HG03432 (cell line): ENCODE data around the gene SULT2B1.
"Not testable (repeated sequence)": the region's sequence is repeated elsewhere in the genome, so short reads cannot be mapped to it uniquely, and the experiment has no call there.

Experiments used
- ATAC-seq: cut with Tn5 transposase; IDR thresholded peaks from one replicate; pipeline ENCODE4 v1.9.1; 2021; ENCODE audit warnings: mild to moderate bottlenecking, moderate library complexity; ENCODE audit not compliant: unreplicated experiment

Gene SULT2B1

DNA sequence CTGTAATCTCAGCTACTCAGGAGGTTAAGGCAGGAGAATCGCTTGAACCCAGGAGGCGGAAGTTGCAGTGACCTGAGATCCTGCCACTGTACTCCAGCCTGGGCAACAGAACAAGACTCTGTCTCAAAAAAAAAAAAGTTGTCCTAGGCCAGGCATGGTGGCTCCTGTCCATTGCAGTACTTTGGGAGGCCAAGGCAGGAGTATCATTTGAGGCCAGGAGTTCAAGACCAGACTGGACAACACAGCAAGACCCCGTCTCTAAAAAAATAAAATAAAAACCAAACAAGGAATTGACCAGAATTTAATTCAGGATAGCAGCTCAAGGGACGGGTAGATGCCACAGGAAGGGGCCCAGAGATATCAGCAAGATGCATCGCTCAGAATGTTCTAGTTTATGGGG lies 4.9 kb downstream of the SULT2B1 start:
- ATAC-seq: no peak

DNA sequence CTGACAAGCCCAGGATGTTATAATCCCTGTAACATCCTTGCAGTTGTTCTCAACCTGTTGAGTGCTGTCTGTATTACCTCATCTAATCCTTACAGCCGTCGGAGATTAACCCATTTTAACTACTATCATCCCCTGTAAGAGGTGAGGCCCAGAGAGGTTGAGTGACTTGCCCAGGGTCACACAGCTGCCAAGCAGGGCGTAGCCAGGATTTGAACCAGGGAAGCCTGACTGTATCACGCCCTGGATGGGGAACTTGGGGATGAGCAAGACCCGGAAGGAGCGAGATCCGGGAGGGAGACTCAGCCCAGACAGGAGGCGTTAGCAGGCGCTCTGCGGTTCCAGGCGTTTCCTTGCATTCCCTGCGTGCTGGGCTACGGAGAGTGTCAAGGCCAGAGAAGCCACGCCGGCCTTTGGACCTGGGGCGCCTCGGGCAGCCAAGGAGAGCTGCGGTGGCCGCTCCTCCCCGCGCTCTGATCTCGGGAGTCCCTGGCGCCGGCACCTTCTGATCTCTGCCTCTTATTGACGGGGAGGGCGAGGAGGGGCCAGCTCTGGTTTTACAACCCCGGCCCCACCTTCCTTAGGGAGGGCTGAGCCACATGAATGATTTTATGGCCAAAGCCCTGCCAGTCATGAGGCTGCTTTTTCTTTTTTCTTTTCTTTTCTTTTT lies 6.2 kb downstream of the SULT2B1 start:
- ATAC-seq: no peak

DNA sequence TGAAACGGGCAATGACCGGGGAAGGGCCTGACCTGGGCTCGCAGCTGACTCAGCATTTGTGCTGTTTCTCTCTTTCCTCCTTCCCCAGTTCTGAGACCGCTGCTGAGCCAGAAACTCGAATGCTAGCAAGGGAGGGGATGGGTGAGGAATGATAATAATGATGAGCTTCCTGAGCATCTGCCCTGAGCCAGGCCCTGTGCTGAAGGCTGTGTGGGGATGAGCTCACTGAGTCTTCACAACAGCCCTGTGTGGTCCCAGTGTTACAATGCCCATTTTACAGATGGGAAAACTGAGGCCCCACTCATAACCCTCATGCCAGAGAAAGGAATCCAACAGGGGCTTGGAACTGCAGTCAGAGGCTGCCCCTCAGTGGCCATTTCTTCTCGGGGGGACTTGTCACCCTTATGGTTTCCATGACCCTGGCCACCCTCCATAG lies 8.1 kb downstream of the SULT2B1 start:
- ATAC-seq: no peak

DNA sequence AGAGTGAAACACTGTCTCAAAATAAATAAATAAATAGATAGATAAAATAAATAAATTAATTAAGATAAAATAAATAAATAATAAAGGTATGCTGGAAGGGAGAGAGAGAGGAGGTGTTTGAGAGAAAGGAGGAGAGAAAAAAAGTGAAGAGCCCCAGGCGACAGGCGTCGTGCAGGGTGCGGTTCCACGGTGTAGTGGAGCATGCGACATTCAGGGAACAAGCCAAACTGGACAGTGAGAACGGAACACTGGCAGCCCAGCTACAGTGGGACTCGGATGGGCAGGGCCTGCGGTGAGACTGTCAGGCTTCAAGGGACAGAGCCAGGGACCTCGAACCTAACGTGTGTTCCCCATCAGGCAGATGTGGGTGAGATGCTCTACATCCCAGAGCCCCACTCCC lies 9.4 kb downstream of the SULT2B1 start:
- ATAC-seq: no peak

DNA sequence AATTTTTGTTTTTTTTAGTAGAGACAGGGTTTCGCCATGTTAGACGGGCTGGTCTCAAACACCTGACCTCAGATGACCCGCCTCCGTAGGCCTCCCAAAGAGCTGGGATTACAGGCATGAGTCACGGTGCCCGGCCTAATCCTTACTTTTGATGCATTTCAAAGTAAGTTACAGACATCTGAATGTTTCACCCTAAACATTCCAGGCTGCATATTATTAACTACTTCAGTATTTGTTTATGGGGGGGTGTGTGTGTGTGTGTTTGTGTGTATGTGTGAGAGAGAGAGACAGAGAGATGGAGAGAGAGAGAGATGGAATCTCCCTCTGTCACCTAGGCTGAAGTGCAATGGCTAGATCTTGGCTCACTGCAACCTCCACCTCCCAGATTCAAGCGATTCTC lies 13.1 kb downstream of the SULT2B1 start:
- ATAC-seq: no peak

DNA sequence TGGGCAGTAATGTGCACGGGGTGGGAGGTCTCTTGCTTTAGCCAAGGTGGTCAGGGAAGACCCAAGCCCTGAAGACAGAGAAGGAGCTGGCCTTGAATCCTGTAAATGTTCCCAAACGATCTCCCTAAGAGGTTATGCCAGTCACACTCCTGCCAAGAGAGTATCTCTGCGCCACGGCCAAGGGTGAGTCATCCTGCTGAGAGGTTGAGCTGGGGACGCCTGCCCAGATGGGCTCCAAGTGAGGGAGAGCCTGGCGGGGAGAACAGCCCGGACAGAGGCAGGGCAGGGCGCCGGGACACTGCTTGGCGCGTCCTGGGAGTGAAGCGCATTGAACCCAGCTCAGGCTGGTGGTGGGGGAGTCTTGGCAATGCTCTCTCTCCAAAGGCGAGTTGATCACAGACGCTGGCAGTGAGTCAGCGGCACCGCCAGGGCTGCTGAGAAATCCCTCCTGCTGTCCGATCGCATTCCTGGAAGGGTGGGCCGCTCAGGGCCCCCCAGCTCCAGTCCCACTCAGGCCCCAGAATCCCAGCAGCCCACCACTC lies 16.4 kb downstream of the SULT2B1 start:
- no peak for ATAC-seq

DNA sequence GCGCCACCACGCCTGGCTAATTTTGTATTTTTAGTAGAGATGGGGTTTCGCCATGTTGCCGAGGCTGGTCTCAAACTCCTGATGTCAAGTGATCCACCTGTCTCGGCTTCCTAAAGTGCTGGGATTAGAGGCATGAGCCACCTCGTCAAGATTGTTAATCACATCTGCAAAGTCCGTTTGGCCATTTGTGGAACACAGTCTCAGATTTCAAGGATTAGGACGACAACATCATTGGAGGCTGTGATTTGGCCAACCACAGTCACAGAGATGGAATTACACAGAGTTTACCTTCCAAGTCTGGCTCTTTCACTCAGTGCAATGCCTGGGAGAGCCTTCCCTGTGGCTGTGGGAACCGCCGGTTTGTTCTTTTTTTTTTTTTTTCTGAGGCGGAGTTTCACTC lies 17.8 kb downstream of the SULT2B1 start:
- no peak for ATAC-seq

GRCh38 chr19:48571378-48572162 lies 19.6 kb downstream of the SULT2B1 start:
- no peak for ATAC-seq

GRCh38 chr19:48573163-48573505 lies 21.2 kb downstream of the SULT2B1 start:
- no peak for ATAC-seq

DNA sequence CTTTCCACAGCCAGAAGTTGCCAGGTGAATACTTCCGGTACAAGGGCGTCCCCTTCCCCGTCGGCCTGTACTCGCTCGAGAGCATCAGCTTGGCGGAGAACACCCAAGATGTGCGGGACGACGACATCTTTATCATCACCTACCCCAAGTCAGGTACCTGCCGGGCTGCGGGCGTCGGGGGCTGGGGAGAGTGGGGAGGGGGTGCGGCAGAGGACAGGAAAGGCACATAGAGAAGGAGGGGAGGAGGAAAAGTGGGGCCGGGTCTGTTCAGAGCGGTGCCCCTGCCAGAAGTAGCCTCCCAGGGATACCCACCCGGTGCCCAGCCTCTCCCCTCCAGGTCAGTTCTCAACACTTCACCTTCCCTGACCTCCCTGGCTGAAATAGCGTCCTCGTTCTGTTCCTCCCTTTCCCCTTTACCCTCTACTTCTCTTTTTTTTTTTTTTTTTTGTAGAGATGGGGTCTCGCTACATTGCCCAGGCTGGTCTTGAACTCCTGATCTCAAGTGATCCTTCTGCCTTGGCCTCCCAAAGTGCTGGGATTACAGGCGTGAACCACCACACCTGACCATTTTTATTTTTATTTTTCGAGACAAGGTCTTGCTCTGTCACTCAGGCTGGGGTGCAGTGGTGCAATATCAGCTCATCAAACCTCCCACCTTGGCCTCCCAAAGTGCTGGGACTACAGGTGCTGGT lies 24.1 kb downstream of the SULT2B1 start:
- ATAC-seq: no peak

DNA sequence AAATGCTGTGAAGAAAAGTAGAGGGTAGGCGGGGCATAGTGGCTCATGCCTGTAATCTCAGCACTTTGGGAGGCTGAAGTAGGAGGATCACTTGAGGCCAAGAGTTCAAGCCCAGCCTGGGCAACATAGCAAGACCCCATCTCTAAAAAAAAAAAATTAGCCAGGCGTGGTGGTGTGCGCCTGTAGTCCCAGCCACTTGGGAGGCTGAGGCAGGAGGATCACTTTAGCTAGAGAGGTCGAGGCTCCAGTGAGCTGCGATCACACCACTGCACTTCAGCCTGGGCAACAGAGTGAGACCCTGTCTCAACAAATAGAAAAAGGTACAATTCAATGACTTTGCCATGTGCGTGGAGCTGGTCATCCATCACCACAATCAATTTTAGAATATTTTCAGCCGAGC lies 25.9 kb downstream of the SULT2B1 start:
- not testable (repeated sequence) for ATAC-seq

DNA sequence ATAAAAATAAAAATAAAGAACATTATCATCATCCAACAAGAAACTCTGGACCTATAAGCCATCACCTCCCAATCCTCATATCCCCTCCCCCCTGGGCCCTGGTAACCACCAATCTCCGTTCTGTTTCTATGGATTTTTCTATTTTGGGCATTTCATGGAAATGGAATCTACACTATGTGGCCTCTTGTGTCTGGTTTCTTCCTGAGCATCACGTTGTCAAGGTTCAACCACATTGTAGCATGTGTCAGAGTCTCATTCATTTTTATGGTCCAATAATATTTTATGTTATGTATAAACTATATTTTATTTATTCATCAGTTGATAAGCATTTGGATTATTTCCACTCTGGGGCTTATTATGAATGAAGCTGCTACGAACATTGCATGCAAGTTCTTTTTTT lies 26.9 kb downstream of the SULT2B1 start:
- no peak for ATAC-seq

- ATAC-seq: no peak
Measured at GRCh38 chr19:48582168-48582567, 30.2 kb downstream of the SULT2B1 start.

DNA sequence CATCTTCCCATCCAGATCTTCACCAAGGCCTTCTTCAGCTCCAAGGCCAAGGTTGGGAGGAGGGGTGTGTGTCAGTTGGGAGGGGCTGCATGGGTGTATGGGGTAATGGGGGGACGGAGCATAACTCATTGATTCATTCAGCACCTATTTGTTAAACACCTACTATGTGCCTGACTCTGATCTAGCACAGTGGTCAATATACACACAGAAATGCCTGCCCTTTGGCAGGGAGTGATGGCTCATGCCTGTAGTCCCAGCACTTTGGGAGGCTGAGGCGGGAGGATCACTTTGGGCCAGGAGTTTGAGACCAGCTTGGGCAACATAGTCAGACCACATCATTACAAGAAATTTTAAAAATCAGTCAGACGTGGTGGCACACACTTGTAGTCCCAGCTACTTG lies 35.4 kb downstream of the SULT2B1 start:
- no peak for ATAC-seq

- ATAC-seq: no peak
Measured at GRCh38 chr19:48588670-48589401, 36.9 kb downstream of the SULT2B1 start.

- no peak for ATAC-seq
Measured at GRCh38 chr19:48591021-48591420, 39.0 kb downstream of the SULT2B1 start.

- no peak for ATAC-seq
Measured at GRCh38 chr19:48595171-48595570, 43.2 kb downstream of the SULT2B1 start.

- ATAC-seq: no peak
Measured at GRCh38 chr19:48595833-48596232, 43.9 kb downstream of the SULT2B1 start.

GRCh38 chr19:48596237-48596636 lies 44.3 kb downstream of the SULT2B1 start:
- ATAC-seq: no peak

DNA sequence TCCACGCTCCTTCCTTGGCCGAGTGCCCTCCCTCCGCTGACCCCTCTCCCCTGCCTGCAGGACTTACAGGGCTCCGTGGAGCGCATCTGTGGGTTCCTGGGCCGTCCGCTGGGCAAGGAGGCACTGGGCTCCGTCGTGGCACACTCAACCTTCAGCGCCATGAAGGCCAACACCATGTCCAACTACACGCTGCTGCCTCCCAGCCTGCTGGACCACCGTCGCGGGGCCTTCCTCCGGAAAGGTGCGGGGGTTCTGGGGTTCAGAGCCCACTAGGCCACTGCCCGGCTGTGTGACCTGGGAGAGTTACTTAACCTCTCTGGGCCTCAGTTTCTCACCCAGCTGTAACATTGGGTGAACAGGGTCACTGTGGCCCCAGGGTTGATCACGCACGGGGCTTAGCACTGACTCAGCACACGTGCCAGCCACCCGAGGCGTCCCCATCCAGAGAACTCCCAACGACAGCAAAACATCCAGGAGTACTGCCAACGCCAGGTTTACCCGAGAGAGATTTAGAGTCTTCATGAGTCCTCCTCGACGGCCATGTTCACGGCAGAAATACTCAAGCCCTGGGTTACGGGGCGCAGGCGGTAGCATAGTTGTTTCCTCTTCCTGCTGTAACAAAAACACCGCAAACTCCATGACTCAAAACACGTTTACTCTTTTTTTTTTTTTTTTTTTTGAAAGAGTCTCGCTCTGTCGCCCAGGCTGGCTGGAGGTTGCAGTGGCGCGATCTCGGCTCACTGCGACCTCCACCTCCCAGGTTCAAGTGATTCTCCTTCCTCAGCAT lies 44.9 kb downstream of the SULT2B1 start:
- ATAC-seq: no peak
